GM19043 (cell line): ENCODE data around the gene THBS4.

Experiments used
- ATAC-seq: cut with Tn5 transposase; IDR thresholded peaks from one replicate; pipeline ENCODE4 v1.9.1; 2021; ENCODE audit warnings: low read depth; ENCODE audit not compliant: unreplicated experiment

THBS4 gene

GRCh38 chr5:80034962-80035821 lies at the start of gene THBS4:
THBS4 (plus strand) TSS chr5:80035348; CDS start chr5:80035538, 190 bp downstream.
- no peak for ATAC-seq

DNA sequence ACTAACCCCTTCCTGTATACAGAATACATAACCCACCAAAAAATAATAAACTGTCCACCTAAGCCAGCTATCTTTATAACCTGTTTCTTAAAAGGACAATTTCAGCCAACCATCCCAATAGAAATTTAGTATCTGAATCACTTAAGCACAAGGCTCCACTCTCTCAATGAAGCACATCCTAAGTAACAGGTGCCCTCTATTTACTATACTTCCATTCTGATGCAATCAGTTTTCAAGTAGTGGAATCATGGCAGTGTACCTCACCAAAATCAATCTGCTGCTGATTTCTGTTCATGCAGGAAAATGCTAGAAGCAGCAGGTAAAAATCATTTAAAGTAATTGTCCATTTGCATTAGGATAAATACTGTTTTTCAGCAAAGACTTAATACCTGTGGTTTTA lies 48.9 kb upstream of the THBS4 start:
- no peak for ATAC-seq

DNA sequence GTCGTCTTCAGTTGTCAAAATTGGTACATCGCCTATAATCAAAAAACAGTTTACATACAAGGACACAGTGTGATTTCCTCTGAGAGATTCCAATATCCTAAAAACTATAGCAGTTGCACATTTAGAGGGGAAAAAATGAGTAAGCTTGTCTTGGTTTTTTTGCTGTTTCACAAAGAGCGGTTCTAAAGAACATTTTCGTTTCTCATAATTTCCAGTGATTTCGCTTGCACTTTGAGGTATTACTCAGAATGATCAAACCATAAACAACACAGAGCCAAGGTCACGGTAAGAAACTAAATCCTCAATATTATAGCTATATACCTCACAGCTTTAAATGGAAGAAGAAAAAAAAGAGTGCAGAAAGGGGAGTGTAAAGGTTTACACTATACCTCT lies 44.9 kb upstream of the THBS4 start:
- peak; percentile 34 for ATAC-seq

DNA sequence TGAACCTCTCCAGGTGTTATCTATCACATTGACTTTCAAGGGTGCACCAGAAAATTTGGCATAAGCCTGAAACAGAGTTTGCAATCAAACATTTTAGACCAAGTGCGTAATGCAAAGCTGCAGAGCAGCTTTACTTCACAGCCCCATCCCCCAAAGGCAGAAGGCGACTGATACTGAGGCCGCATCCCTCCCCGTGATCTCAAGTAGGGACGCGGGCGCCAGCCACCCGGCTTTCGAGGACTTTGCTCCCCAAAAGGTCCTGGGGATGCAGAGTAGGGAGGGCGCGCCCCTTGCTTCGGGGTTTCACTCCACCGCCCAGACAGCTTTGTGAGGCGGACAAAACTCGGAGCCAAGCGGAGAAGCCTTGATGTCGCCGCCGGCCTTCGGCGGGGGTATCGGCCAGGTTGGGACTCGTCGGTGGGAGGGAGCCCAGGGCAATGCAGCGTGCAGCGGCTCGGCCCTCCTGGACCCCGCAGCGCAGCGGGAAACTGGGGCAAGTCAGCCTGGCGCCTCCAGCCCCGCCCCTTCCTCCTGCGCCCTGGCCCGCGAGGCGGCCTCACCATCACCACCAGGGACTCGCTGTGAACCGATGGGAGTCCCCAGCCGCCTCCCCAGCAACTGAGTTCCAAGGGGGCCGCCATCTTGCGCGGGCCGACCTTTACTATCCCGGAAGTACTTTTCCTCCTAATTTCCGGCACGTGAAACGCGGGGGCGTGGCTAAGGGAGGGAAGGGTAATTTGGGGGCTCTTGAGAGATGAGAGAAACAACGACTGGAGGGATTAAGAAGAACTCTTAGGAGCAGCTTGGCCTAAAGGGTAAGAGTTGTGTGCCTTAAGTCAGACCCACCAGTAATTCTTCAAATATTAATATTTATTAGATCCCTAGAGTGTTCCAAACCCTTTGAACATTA lies 44.3 kb upstream of the THBS4 start, which contains the start of gene MTX3:
MTX3 (minus strand) TSS at position 665 of the 910 bp plus-strand sequence; CDS start at position 641, 24 bp downstream.
- peak; percentile 91 for ATAC-seq

DNA sequence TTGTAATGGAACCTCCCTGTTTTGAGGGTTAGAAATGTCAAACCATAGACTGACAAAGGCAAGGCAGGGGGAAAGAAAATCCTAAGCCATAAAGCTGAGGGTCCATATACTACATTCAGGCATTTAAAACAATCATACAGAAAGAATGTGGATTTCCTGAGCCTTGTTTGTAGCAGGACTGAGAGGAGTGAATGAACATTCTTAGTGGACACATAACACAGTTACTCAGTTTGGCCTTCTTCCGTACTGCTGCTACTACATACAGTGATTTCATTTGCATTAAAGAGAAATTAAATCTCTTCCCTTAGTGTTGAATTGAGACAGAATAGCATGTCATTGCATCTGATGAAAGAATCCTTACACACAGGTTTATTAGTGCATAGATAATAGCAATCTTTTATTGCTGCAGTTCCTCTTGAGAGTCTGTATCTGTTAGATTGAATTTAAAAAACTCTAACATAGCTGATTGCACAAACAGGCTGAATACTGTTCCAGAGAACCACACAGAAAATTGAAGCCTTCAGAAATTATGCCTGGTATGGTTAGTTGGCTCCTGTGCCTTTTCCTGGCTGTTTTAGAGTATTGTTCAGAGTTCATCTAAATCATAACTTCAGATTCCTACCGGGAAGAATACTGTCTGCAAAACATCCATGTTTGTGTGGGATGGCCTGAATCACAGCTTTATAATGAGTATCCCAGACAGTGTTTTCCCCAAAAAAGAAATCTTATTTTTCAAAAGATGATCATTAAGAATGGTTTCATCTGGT lies 42.1 kb upstream of the THBS4 start:
- no peak for ATAC-seq

GRCh38 chr5:79999722-80000121 lies 35.4 kb upstream of the THBS4 start:
- ATAC-seq = no peak

DNA sequence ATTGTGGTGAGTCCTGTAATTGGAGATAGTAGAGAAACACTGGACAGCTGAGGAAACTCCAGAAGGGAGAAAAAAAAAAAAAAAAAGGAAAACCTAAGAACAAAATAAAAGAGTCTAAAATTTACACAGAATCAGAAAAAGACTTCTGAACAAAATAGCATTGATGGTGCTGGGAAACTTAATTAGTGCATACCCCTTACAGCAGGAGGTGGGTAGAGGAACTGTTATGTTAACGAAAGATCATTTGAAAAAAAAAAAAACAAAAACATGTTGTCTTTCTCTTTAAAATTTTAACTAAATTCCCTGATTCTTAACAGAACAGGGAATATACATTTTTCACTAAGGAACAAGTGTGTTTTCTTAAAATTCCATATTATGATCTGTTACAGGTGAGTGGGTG lies 32.5 kb upstream of the THBS4 start:
- no peak for ATAC-seq

GRCh38 chr5:80008995-80009765 lies 26.0 kb upstream of the THBS4 start:
- no peak for ATAC-seq

- no peak for ATAC-seq
Measured at GRCh38 chr5:80010754-80011392, 24.3 kb upstream of the THBS4 start.

DNA sequence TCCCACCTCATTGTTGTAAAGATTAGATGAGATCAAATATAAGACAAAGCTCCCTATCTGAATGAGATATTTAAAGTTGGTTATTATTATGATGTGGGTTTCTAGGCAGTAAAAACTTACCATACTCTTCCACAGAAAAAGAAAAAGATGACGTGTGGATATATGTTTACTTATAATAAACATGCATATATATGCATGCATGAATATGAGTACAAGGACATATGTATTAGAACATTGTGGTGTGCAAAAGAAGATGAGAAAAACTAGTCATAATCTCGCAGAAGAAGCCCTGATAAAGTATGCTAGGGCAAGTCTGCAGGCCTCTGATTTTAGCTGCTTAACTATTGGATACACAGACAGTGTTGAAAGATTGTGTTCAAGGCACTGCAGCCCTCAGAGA lies 10.1 kb upstream of the THBS4 start:
- ATAC-seq = no peak

- no peak for ATAC-seq
Measured at GRCh38 chr5:80026841-80027240, 8.3 kb upstream of the THBS4 start.

- ATAC-seq = no peak
Measured at GRCh38 chr5:80031109-80031508, 4.0 kb upstream of the THBS4 start.

DNA sequence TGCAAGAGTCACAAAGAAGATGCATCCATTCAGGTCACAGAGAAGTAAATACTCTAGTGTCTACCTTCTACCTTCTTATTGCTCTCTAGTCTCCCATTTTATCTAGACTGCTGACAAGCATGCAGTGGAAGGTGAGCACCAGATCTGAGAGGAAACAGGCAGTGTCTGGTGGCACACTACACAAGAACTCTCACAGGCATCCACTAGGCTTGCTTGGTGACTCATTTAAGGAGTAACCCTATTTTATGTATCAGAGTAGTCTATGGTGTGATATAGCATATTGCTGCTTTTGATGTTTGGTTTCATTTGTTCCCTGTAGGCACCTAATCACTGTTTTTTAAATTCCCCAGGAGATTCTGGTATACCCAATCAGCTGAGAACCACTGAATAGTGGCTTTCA lies 1.6 kb upstream of the THBS4 start:
- no peak for ATAC-seq

DNA sequence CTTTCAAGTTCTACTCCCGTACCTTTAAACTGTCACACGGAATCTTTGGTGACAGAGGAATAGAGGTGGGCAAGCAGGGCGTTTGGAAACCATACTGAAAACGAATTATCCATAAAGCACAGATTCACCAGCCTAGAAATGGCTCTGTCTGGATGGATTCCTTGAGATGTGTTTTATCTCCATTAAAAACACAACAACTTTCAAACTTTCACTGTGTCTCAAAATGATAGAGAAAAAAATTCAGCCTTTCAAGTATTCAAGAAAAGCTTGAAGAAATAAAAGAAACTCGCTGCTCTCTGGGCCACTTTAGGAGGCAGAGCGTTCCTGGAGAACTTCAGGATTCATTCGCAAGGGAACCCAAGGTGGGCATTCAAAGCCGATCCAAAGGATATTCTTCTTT lies 589 bp upstream of the THBS4 start:
- no peak for ATAC-seq

- ATAC-seq = no peak
Measured at GRCh38 chr5:80035839-80036238, 691 bp downstream of the THBS4 start.

GRCh38 chr5:80036615-80037014 lies 1.5 kb downstream of the THBS4 start:
- no peak for ATAC-seq

- no peak for ATAC-seq
Measured at GRCh38 chr5:80037366-80037765, 2.2 kb downstream of the THBS4 start.

DNA sequence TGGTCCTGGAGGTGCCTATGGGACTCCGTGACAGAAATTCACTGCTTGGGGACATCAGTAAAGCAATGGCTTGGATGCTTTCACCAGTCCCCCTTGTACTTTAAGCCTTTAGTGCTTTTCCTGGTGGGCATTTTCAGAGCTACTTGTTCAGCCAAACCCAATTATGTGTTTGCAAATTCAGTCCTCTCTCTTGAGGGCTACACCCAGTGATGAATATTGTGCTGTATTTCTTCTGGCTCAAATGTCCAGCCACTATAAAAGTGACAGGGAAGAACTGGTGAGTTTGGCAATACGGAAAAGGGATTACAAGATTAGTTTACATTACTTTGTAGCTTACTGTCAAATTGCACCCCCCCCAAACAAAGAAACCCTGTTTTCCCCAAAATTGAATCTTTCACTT lies 4.5 kb downstream of the THBS4 start:
- ATAC-seq = no peak

DNA sequence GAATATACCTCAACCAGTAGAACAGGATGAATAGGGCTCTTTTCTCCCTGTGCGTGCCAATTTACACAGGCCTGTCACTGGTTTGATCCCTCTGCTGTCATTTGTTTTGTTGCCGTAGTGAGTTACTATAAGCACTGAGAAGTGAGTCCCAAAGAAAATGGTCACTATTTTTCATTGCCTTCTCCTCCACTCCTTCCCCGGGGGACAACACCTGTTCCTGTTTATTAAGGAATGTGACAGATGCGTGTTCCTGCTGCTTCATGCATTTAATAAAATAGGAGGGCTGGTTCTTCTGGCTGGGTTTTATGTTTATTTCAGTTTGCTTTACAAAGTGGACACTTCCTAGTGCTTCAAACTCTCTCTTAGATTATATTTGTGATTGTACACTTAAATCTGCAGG lies 6.4 kb downstream of the THBS4 start:
- ATAC-seq = no peak
